Keratinocyte (primary cell): ENCODE measurements around the gene ZFR2. TPM values are rescaled to one million over a fixed set of nuclear protein-coding genes. Genes with fewer than 3 reads are reported as not detected.
"Not testable (repeated sequence)": the region's sequence is repeated elsewhere in the genome, so short reads cannot be mapped to it uniquely, and the experiment has no call there.

Experiments
- DNase-seq: peaks from one replicate; pipeline ENCODE4 v3.0.0-alpha.2; 2011; ENCODE audit warnings: low read depth, missing footprints, low spot score
- FAIRE-seq: peaks from 2 replicates; lab custom pipeline; 2011; peaks lifted over from hg19 to GRCh38; lab: Jason Lieb, UNC
- H2AFZ ChIP-seq: 2 replicates; pipeline ENCODE4 v1.6.0; 2012; ENCODE audit warnings: low read length, control low read depth, inconsistent platforms; ENCODE audit not compliant: control insufficient read depth
- H3K27ac ChIP-seq: 2 replicates; pipeline ENCODE4 v1.5.1; 2011; ENCODE audit warnings: low read length; ENCODE audit not compliant: control insufficient read depth, insufficient read depth
- H3K27me3 ChIP-seq: 3 replicates; pipeline ENCODE4 v1.6.0; 2011; ENCODE audit warnings: low read length; ENCODE audit not compliant: control insufficient read depth, insufficient read depth; ENCODE audit errors: extremely low read depth
- H3K36me3 ChIP-seq, 2 experiments: 2 replicates in 1 of 2; 3 replicates in 1 of 2; pipeline ENCODE4 v1.5.1; 2011; ENCODE audit warnings: low read length in 2 of 2, mild to moderate bottlenecking in 1 of 2; ENCODE audit not compliant: control insufficient read depth in 2 of 2, insufficient read depth in 2 of 2; ENCODE audit errors: extremely low read depth in 1 of 2
- H3K4me1 ChIP-seq: 3 replicates; pipeline ENCODE4 v1.5.1; 2011; ENCODE audit warnings: low read length; ENCODE audit not compliant: control insufficient read depth, insufficient read depth; ENCODE audit errors: extremely low read depth
- H3K4me2 ChIP-seq: 3 replicates; pipeline ENCODE4 v1.6.0; 2011; ENCODE audit warnings: low read depth, low read length; ENCODE audit not compliant: control insufficient read depth, insufficient read depth; ENCODE audit errors: extremely low read depth
- H3K4me3 ChIP-seq, 3 experiments: fragments of 200-600 bp in 1 of 3; sonication (generic) in 1 of 3; 2 replicates in 2 of 3; 3 replicates in 1 of 3; pipeline ENCODE4 v1.5.1; 2011 to 2016; ENCODE audit warnings: low read length in 3 of 3, mild to moderate bottlenecking in 3 of 3, control low read depth in 2 of 3, inconsistent platforms in 1 of 3, low read depth in 1 of 3, mixed read lengths in 1 of 3, mixed run types in 1 of 3, moderate library complexity in 1 of 3; ENCODE audit not compliant: control insufficient read depth in 2 of 3, insufficient read depth in 2 of 3; ENCODE audit errors: extremely low read depth in 1 of 3
- H3K79me2 ChIP-seq: 2 replicates; pipeline ENCODE4 v1.6.0; 2012; ENCODE audit warnings: low read length; ENCODE audit not compliant: control insufficient read depth, insufficient read depth
- H3K9ac ChIP-seq: 3 replicates; pipeline ENCODE4 v1.6.0; 2011; ENCODE audit warnings: low read length; ENCODE audit not compliant: control insufficient read depth, insufficient read depth; ENCODE audit errors: extremely low read depth
- H3K9me1 ChIP-seq: 3 replicates; pipeline ENCODE4 v1.6.0; 2011; ENCODE audit warnings: low read length; ENCODE audit not compliant: control insufficient read depth, insufficient read depth; ENCODE audit errors: extremely low read depth
- H3K9me3 ChIP-seq: 2 replicates; pipeline ENCODE4 v1.5.1; 2012; ENCODE audit warnings: low read depth, low read length; ENCODE audit not compliant: control insufficient read depth
- H4K20me1 ChIP-seq: 3 replicates; pipeline ENCODE4 v1.6.0; 2011; ENCODE audit warnings: low read length; ENCODE audit not compliant: control insufficient read depth, insufficient read depth; ENCODE audit errors: extremely low read depth
- CTCF ChIP-seq, 3 experiments: IDR thresholded peaks in 1 of 3; conservative IDR thresholded peaks in 1 of 3; optimal IDR thresholded peaks in 1 of 3; 2 replicates in 2 of 3; 3 replicates in 1 of 3; pipeline versions ENCODE3 to v1.5.1; 2011; ENCODE audit warnings: low read length in 3 of 3, mild to moderate bottlenecking in 3 of 3, moderate library complexity in 2 of 3, control low read depth in 1 of 3, inconsistent platforms in 1 of 3; ENCODE audit not compliant: insufficient read depth in 2 of 3; ENCODE audit errors: extremely low read depth in 1 of 3
- EZH2 ChIP-seq: IDR thresholded peaks from one replicate; pipeline ENCODE4 v1.6.1; 2012; ENCODE audit warnings: inconsistent platforms, mild to moderate bottlenecking, low read length, moderate library complexity
- dilution Hi-C: fragments of 300-500 bp; cut with MboI; formaldehyde crosslinking; loops from one replicate; pipeline ENCODE4 v1.7.0; 2020; ENCODE audit warnings: low sequenced_read_pairs; ENCODE audit not compliant: extremely low pct_ligation_motif_present
- polyA plus RNA-seq, 5 experiments: library from polyadenylated mRNA; depleted of rRNA in 3 of 5; stranded (reverse) in 3 of 5; stranded (forward) in 1 of 5; unstranded in 1 of 5; fragments of >200 nt; gene quantifications; 1 replicate in 1 of 5; 2 replicates in 3 of 5; 3 replicates in 1 of 5; pipeline versions ENCODE4 v1.2.1 to v1.2.3, GENCODE V29; 2011 to 2012; ENCODE audit warnings: missing spikeins in 2 of 5, low read depth in 1 of 5, low replicate concordance in 1 of 5

ZFR2 gene
- polyA plus RNA-seq, 1 donor (not counting 4 experiments of a cell fraction or from before 2014, with no cell fraction given), result not detected

- DNase-seq (no peak), FAIRE-seq (no peak)
- no peaks in the 10 kb centered on the region for H3K9me1 ChIP-seq
- H2AFZ ChIP-seq, result no peak overlapping the region
- no peaks in the 10 kb centered on the region for H4K20me1 ChIP-seq
- H3K79me2 ChIP-seq, result no peaks in the 10 kb centered on the region
- H3K27ac ChIP-seq, result no peak overlapping the region
- H3K4me2 ChIP-seq, result no peak overlapping the region
- dilution Hi-C loops, result no loop called here
- no peak for TF ChIP-seq CTCF (optimal IDR thresholded peaks at IDR 0.05 in 1 of 3, IDR thresholded peaks at IDR 0.05 in 1 of 3, conservative IDR thresholded peaks at IDR 0.05 in 1 of 3; ENCODE audit: extremely low read depth in 1 of 3, insufficient read depth in 2 of 3, low read length in 3 of 3)
- H3K4me3 ChIP-seq, result no peak overlapping the region
- peaks cover 2% of the 10 kb centered on the region for H3K9me3 ChIP-seq
- H3K4me1 ChIP-seq, result no peaks in the 10 kb centered on the region
- no peak overlapping the region for H3K9ac ChIP-seq
- peaks cover 9% of the 10 kb centered on the region for H3K27me3 ChIP-seq
- no peaks in the 10 kb centered on the region for H3K36me3 ChIP-seq
These were observed 29.1 kb upstream of the ZFR2 start for GRCh38 chr19:3897936-3898335.

- Histone ChIP-seq H3K9me1 (no peaks in the 10 kb centered on the region), H3K36me3 (no peaks in the 10 kb centered on the region), H3K9ac (no peak overlapping the region), H3K79me2 (no peaks in the 10 kb centered on the region), H3K4me3 (no peak overlapping the region), H3K4me2 (no peak overlapping the region), H4K20me1 (peaks cover 3% of the 10 kb centered on the region), H2AFZ (no peak overlapping the region), H3K27me3 (peaks cover 4% of the 10 kb centered on the region), H3K27ac (no peak overlapping the region), H3K9me3 (peaks cover 2% of the 10 kb centered on the region), H3K4me1 (no peaks in the 10 kb centered on the region)
- TF ChIP-seq EZH2 (no peak), CTCF (optimal IDR thresholded peaks at IDR 0.05 in 1 of 3, IDR thresholded peaks at IDR 0.05 in 1 of 3, conservative IDR thresholded peaks at IDR 0.05 in 1 of 3; ENCODE audit: extremely low read depth in 1 of 3, insufficient read depth in 2 of 3, low read length in 3 of 3) (no peak)
- FAIRE-seq, result no peak
- dilution Hi-C loops, result no loop called here
- no peak for DNase-seq
These were observed 26.9 kb upstream of the ZFR2 start for GRCh38 chr19:3895788-3896187.

- H3K9me1 ChIP-seq, dilution Hi-C loops, H3K4me3 ChIP-seq, H3K27me3 ChIP-seq, H3K9ac ChIP-seq, H4K20me1 ChIP-seq, H3K27ac ChIP-seq, DNase-seq, H3K9me3 ChIP-seq, H2AFZ ChIP-seq, H3K79me2 ChIP-seq, H3K36me3 ChIP-seq, H3K4me2 ChIP-seq, H3K4me1 ChIP-seq, FAIRE-seq: not testable (repeated sequence)
These were observed 26.1 kb upstream of the ZFR2 start for GRCh38 chr19:3894959-3895358.
